HG03558 (cell line): ENCODE results near the gene SCAF4.
"Not testable (repeated sequence)": the region's sequence is repeated elsewhere in the genome, so short reads cannot be mapped to it uniquely, and the experiment has no call there.

Experiments
- ATAC-seq: cut with Tn5 transposase; IDR thresholded peaks from one replicate; pipeline ENCODE4 v1.9.1; 2021; ENCODE audit warnings: moderate number of reproducible peaks; ENCODE audit not compliant: unreplicated experiment; ENCODE audit errors: extremely low read depth

Gene SCAF4, protein sequence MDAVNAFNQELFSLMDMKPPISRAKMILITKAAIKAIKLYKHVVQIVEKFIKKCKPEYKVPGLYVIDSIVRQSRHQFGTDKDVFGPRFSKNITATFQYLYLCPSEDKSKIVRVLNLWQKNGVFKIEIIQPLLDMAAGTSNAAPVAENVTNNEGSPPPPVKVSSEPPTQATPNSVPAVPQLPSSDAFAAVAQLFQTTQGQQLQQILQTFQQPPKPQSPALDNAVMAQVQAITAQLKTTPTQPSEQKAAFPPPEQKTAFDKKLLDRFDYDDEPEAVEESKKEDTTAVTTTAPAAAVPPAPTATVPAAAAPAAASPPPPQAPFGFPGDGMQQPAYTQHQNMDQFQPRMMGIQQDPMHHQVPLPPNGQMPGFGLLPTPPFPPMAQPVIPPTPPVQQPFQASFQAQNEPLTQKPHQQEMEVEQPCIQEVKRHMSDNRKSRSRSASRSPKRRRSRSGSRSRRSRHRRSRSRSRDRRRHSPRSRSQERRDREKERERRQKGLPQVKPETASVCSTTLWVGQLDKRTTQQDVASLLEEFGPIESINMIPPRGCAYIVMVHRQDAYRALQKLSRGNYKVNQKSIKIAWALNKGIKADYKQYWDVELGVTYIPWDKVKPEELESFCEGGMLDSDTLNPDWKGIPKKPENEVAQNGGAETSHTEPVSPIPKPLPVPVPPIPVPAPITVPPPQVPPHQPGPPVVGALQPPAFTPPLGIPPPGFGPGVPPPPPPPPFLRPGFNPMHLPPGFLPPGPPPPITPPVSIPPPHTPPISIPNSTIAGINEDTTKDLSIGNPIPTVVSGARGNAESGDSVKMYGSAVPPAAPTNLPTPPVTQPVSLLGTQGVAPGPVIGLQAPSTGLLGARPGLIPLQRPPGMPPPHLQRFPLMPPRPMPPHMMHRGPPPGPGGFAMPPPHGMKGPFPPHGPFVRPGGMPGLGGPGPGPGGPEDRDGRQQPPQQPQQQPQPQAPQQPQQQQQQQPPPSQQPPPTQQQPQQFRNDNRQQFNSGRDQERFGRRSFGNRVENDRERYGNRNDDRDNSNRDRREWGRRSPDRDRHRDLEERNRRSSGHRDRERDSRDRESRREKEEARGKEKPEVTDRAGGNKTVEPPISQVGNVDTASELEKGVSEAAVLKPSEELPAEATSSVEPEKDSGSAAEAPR

GRCh38 chr21:31731857-31732596 lies at the start of gene SCAF4:
Gene SCAF4, minus strand, starts transcription at chr21:31732118. Its CDS starts 426 bp downstream, at chr21:31731692.
- ATAC-seq: peak; percentile 63

GRCh38 chr21:31780944-31781343 lies 49.0 kb upstream of the SCAF4 start:
- no peak for ATAC-seq

DNA sequence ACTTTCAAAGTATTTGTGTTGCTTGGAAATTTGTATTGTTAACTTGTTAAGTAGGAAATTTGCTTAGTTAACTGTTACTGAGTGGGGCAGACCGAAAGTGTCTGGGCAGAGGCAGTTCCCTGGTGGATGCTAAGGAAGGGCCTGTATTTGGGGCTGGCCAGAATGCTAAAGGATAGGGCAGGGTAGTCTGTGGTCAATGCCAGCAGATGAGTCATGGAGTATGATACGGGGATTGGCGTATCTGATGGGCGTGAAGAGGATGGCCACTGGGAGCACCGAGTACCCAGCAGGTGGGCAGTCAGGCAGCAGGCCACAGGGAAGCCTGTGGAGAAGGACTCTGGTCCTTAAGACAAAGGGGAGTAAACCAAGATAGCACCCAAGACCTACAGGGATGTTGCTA lies 46.6 kb upstream of the SCAF4 start:
- no peak for ATAC-seq

- no peak for ATAC-seq
Observed at GRCh38 chr21:31777857-31778256, 45.9 kb upstream of the SCAF4 start.

- no peak for ATAC-seq
Observed at GRCh38 chr21:31774031-31774430, 42.1 kb upstream of the SCAF4 start.

- ATAC-seq: peak; percentile 71
Observed at GRCh38 chr21:31772674-31773555, 41.0 kb upstream of the SCAF4 start.

- no peak for ATAC-seq
Observed at GRCh38 chr21:31771685-31772084, 39.8 kb upstream of the SCAF4 start.

- ATAC-seq: no peak
Observed at GRCh38 chr21:31768710-31769109, 36.8 kb upstream of the SCAF4 start.

GRCh38 chr21:31766899-31767298 lies 35.0 kb upstream of the SCAF4 start:
- no peak for ATAC-seq

GRCh38 chr21:31765850-31766249 lies 33.9 kb upstream of the SCAF4 start:
- not testable (repeated sequence) for ATAC-seq

- no peak for ATAC-seq
Observed at GRCh38 chr21:31760931-31761330, 29.0 kb upstream of the SCAF4 start.

DNA sequence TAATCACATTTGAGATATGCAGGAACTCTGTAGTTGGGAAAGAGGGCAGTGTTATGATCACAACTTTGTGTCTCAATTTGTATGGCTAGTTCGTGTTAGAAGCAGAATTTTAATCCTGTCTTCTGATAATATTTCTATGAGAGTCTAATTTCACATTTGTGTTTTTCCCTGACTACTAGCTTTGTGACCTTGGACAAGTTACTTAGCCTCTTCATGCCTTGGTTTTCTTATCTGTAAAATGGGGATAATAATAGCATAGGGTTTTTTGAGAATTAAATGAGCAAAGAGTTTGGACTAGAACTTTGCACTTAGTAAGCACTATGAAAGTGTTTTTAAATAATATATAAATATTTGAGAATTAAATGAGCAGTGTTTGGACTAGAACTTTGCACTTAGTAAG lies 24.9 kb upstream of the SCAF4 start:
- ATAC-seq: no peak

DNA sequence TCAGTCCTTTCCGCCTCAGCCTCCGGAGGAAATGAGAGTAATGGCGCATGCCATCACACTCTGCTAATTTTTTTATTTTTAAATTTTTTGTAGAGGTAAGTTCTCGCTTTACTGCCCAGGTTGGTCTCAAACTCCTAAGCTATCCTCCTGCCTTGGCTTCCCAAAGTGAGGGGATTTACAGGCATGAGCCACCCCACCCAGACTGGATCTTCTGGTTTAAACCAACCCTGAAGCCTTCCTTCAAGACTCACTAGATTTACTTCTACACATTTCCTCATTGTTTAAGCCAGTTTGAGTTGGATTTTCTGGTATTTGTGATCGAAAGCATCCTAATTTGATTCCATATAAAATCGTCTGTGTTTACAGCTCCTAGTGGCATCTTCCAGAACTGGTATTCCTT lies 23.1 kb upstream of the SCAF4 start:
- ATAC-seq: no peak

- ATAC-seq: no peak
Observed at GRCh38 chr21:31754708-31754960, 22.7 kb upstream of the SCAF4 start.

DNA sequence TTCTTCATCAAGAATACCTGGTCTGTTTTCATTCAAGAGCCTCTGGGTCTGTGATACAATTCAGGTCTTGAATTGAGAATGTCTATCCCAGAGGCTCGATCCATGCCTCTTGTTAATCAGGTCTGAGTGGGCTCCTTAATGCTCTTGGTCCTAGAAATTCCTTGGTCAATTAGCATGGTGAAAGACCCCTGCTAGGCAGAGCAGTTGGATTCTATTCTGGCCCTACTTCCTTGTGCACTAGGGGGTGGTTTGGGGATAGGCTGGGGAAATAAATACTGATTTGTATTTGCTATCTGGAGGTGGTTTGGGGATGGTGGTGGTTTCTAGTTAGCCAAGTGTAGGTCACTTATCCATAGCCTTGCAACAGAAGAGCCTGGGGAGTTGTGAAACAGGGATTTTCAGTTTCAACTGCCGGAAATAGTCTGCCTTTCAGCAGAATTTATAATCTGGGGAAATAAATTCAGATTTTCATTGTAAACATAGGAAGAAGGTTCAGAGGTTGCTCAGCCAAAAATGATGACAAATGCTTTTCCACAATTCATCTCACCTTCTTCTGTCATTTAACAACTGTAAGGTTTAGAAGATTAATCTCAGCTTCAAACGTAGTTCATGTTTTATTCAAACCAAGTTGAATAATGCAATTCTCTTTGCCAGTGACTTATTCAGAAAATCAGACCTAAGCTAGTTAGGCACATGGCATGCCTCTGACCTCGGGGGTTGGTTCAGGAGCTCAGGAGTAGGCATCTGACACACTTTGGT lies 22.2 kb upstream of the SCAF4 start:
- no peak for ATAC-seq

DNA sequence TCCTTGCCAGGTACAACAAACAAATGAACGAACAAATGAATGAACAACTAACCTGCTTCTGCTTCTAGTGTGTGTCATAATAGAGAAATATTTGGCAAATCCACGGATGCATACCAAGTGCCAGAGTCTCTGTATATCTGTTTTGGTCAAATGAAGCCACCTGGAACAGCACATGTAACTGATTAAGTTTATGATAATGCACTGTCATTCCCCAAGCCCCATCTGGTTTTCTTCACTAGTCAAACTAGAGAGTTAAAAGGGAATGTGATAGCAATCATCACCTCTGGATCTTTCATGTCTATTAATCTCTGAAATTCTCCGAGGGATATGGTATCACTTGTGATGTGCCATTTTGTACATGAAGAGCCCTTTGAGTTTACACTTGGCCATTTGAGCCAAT lies 21.0 kb upstream of the SCAF4 start:
- ATAC-seq: no peak

- ATAC-seq: no peak
Observed at GRCh38 chr21:31752352-31752751, 20.4 kb upstream of the SCAF4 start.

DNA sequence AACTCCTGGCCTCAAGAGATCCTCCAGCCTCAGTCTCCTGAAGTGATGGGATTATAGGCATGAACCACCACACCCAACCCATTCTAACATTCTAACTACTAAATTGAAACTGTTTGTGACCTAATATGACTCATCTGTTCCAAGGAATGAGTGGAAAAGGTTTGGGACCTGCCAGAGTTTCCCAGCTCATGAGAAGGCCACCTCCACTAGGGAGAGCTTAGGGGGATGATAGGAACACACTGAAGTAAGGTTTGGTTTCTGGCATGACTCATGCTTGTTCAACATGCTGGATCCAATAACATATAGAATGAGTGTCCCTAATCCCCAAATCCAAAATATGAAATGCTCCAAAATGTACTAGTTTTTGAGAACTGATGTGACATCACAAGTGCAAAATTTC lies 18.9 kb upstream of the SCAF4 start:
- no peak for ATAC-seq
